WI38 (cell line): Measurements from ENCODE around the gene LTA4H.

Experiments used
- H3K4me3 ChIP-seq: 2 replicates; pipeline ENCODE4 v1.5.1; 2011; ENCODE audit warnings: low read depth, mild to moderate bottlenecking, control low read depth, low read length
- CTCF ChIP-seq: IDR thresholded peaks from 2 replicates; pipeline ENCODE4 v1.5.1; 2012; ENCODE audit warnings: low read depth, mild to moderate bottlenecking, control low read depth, low read length

Gene LTA4H

GRCh38 chr12:96041181-96041580, 5.8 kb upstream of the LTA4H start:
- TF ChIP-seq CTCF, result no peak
- H3K4me3 ChIP-seq, result no peak overlapping the region

GRCh38 chr12:96040305-96041133, 5.1 kb upstream of the LTA4H start:
- H3K4me3 ChIP-seq, result no peak overlapping the region
- no peak for TF ChIP-seq CTCF

- H3K4me3 ChIP-seq, result no peak overlapping the region
- TF ChIP-seq CTCF, result no peak
Measured at GRCh38 chr12:96039516-96039915, 4.1 kb upstream of the LTA4H start.

- no peak overlapping the region for H3K4me3 ChIP-seq
- TF ChIP-seq CTCF, result no peak
Measured at GRCh38 chr12:96036765-96037455, 1.5 kb upstream of the LTA4H start.

- peak overlapping the region; percentile 87 for H3K4me3 ChIP-seq
- no peak for TF ChIP-seq CTCF
Measured at GRCh38 chr12:96034621-96035282, 635 bp downstream of the LTA4H start.

- peak overlapping the region; percentile 87; the same call in 1 of the 2 replicates for H3K4me3 ChIP-seq
- no peak for TF ChIP-seq CTCF
Measured at GRCh38 chr12:96033549-96034389, 1.6 kb downstream of the LTA4H start.
